HEK293 (cell line): Measurements from ENCODE around the gene RPP30.

ENCODE experiments used
- PRDM1 ChIP-seq: fragments of 450-650 bp; formaldehyde crosslinking; IDR thresholded peaks from 2 replicates; pipeline ENCODE4; 2016; ENCODE audit warnings: missing biosample characterization, missing genetic modification characterization
- ZNF239 ChIP-seq: fragments of 450-650 bp; formaldehyde crosslinking; IDR thresholded peaks from 2 replicates; pipeline ENCODE4 v1.5.1; 2016; ENCODE audit warnings: missing biosample characterization, missing genetic modification characterization
- TF ChIP-seq, protein P1 (sequence below): fragments of 450-650 bp; formaldehyde crosslinking; IDR thresholded peaks from 2 replicates; pipeline ENCODE4 v1.5.1; 2016; ENCODE audit warnings: missing biosample characterization, missing genetic modification characterization

DNA sequence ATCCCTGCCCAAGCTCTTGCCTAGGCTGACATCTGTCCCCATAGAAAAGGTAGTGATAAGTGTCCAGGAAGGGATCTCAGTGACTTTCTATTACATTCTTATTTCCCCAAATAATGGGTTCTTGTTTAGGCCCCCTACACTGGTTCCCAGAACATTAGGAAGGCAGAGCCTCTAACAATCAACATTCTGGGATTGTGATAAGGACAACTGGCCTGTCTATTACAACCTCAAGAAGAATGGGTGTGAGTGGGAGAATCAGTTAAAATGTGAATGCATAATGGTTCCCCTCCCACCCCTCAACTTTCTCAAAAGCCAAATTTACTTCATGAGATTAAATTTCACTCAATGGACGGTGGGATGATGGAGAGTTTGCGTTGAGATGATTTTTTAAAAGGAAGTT lies 55.5 kb downstream of the RPP30 start:
- TF ChIP-seq PRDM1 (tag by site-specific recombination) (no peak), ZNF239 (tag by site-specific recombination) (no peak)
- TF ChIP-seq, protein P1, sequence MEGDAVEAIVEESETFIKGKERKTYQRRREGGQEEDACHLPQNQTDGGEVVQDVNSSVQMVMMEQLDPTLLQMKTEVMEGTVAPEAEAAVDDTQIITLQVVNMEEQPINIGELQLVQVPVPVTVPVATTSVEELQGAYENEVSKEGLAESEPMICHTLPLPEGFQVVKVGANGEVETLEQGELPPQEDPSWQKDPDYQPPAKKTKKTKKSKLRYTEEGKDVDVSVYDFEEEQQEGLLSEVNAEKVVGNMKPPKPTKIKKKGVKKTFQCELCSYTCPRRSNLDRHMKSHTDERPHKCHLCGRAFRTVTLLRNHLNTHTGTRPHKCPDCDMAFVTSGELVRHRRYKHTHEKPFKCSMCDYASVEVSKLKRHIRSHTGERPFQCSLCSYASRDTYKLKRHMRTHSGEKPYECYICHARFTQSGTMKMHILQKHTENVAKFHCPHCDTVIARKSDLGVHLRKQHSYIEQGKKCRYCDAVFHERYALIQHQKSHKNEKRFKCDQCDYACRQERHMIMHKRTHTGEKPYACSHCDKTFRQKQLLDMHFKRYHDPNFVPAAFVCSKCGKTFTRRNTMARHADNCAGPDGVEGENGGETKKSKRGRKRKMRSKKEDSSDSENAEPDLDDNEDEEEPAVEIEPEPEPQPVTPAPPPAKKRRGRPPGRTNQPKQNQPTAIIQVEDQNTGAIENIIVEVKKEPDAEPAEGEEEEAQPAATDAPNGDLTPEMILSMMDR = no peak
